Measurements from ENCODE around the gene RGL1.

Gene RGL1

DNA sequence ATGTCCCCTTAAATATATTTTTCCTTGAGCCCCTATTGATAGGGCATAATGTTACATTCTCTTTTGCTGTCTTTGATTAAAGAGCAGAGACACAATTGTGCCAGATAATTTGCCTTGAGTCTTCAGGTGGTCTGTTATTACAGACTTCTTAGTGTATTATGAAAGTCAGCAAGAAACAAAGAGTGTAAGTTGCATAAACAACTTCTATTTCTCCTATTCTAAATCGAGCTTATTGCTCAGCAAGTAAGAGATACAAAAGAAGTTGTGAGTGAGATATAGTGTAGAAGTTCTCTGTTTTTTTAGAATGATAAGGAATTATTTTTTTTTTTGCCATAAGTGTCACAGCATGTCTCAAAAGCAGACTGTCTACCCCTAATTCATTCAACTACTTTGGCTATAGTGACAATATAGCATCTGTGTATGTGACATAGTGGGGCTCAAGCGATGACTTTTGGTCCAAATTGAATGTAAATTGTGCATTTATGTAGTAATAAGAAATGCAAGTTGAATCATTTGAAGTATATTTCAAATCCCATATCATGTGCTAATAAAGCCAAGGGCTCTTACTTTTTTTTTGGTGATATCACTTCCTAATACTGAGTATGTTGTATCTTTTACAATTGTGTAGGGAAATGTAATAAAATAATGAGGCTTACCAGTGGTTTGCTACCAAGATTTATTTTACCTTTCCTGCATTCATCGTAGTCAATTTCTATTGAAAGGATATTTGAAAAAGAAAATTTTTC, 81.3 kb downstream of the RGL1 start:
- no peak for DNase-seq (ENCODE audit: low read depth in 2 of 2, low spot score in 1 of 2)

DNA sequence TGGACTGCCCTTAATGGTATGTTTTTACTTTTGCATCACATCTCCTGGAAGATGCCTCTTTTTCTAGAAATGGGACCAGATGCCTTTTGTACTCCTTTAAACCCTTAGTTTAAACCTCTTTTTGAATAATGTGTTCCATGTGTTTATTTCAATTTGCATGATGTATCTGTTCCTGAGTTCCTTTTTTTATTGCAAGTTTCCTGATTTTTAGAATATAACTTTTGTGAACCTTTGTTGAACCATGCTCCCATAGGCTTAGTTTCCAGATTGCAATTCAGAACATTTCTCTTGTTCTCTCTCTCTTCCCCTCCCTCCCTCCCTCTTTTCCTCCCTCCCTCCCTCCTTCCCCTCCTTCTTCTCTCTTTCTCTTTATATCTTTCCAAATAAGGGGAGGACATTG, 81.9 kb downstream of the RGL1 start:
- DNase-seq (ENCODE audit: low read depth in 2 of 2, low spot score in 1 of 2), result no peak

DNA sequence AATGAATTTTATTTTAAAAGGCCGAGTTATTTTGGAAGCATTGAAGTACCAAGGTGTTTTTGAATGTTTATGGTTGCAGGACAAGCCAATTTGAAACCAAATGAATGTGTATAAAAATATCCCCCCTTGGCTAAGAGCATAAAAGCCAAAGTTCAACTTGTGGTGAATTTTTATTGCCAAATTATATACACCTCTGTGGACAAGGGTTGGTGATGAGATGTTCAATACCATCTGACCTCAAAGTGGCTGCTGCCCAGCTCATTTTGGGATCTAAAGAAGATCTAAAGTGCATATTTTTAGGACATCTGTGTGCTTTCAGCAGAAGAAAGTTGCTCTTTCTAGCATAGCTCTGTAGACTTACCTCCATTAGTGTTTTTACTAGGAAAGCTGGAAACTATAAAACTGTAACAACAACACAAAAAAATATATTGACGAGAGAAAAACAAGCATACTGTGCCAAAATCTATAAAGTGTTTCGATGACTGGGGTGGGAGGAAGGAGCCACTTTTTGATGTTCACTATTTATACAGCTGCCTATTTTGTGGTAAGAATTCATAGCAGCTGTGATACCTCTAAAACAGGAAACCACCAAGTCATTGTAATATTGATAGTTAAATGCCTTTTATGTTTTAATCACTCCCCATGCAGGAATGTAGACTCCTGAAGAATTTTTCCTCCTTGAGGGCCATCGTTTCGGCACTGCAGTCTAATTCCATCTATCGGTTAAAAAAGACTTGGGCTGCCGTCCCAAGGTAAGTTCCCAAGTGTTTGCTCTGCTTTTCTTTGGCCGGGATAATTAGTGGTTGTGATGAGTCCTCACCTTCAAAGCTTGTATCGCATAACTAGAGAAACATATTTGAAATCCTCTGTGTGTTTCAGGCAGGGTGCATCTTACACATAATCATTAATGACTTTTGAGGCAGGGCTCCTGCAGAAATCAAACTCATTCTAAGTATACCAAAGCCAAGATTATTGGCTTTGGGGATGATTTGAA, 83.2 kb downstream of the RGL1 start:
- DNase-seq (ENCODE audit: low read depth in 2 of 2, low spot score in 1 of 2), result no peak

DNA sequence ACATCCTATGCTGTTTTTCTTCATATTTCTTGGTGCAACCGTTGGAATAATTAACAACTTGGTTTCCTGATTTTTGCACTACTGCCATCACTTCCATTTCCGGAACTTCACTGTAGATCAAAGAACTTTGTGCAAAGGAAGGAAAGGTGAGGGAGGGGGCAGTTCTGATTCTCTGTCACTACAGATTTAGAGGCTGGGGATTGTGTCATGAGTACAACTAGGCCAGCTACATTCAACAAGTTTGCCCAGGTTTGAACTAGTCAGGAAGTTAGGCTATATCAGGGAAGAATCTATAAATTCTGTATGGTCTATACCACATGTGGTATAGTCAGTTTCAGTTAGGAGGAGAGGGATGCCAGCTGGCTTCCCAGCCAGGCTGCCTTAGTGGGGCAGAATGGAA, 84.2 kb downstream of the RGL1 start:
- DNase-seq (ENCODE audit: low read depth in 2 of 2, low spot score in 1 of 2), result no peak

DNA sequence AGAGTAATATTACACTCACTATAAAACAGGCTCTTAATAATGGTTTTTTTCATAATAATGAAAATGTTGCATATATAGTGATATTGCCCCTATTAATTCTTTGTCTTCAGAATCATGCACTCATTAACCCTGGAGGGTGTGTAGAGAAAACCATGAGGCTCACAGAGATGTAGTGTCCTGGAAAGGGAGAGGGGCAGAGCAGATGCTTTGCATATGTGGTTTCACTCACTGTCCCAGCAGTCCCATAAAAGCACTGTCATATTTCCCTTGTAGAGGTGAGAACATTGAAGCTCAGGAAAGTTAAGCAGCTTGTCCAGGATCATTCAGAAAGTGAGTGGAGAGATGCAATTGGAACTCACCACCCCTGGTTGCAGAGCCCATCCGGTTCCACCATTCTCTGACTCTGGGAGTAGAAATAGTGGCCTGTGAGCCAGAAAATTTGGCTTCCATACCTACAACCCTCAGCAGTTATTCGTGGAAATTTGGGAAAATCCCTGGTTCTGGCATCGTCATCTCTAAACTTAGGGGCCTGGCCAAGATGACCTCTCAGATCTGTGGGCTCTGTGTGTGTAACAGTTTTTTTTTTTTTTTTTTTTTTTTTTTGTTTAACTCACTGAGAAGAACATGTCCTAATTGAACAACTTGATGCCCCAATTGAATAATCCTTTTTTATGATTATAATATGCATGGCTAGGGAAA, 86.4 kb downstream of the RGL1 start:
- no peak for DNase-seq (ENCODE audit: low read depth in 2 of 2, low spot score in 1 of 2)

GRCh38 chr1:183892351-183892793, 87.5 kb downstream of the RGL1 start:
- no peak for DNase-seq (ENCODE audit: low read depth in 2 of 2, low spot score in 1 of 2)

DNA sequence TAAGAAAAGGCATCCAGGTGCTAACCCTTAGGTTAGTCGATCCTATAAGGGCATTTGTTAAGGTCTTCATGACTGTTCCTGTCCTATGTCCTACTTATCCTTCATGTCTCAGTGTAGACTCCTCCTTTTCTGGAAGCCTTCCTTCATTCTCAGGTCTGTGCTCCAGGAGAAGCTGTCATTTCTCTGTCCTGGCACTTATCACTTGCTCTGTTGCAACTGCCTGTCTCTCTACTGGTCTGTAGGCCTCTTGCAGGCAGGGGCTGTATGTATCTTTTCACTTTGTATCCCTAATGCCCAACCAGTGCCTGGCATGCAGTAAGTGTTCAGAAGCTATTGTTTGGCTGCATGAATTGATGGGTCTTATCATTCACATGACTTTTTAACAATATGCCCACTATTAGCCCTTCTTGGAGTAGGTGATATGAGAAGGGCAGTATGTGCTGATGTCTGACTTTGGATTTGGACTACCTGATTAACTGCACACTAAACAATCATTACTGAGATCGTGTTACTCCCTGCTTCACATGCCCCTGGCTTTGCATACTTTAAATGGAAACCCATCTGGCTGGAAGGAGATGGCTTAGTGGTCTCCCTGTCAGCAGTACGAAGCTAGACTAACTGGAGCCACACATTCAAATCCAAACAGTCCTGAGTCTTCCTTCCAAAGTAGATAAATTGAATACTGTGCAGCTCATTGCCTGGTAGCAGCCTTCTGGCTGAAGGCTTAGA, 88.8 kb downstream of the RGL1 start:
- DNase-seq (ENCODE audit: low read depth in 2 of 2, low spot score in 1 of 2), result no peak

DNA sequence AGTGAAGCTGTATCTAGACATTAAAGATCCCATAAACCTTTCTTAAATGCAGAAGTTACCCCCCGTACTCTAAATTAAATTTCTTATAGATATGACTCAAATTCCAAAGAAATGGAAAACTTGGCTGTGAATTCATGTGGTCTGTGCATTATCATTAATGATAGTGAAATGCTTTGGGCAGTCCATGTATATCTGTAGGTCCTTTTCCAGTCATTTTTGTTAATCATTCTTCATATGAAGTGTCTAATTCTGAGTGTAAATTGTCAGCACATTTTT, 89.3 kb downstream of the RGL1 start:
- DNase-seq (ENCODE audit: low read depth in 2 of 2, low spot score in 1 of 2), result no peak

DNA sequence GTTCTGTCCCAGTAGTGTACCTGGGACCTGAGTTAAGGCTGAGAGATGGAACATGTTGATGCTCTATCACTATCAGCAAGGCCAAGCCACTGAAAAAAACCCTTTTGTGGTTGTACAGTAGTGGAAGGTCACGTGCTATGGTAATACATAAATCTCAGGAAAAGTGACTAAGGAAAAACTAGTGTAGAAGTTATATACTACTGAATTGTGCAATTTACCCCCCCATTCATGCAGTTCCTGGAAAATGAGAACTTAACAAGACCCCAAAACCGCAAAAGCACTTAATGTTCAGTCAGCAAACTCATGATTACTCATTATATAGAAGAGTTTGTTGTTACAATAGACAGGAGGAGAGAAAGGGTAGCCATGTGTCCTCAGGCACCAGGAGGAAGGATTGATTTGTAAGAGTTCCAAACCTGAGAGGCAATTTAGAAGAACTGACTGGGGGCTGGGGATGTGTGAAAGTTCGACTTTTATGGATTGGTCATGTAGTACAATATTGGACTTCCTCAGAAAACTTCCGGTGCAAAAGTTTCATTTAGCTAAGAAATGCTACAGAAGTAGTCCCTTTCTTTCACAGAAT, 91.6 kb downstream of the RGL1 start:
- no peak for DNase-seq (ENCODE audit: low read depth in 2 of 2, low spot score in 1 of 2)

DNA sequence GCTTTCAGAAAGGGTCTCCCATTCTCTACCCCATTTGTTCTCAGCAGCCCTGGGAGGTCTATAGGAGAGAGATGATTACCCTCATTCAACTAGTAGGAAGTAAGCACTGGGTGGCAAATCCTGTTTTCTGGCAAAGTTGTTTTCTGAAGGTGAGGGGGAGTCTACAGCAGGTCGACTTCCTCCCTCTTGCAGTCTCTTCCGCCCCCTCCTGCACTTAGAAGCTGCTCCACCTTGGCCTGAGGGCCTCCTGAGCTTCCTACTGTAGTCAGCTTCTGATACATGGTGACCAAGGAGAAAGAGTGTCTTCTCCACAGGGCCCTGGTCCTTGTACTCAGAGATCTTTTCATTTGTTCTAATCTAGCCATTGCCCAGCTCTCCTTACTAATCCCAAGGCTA, 93.1 kb downstream of the RGL1 start:
- DNase-seq (ENCODE audit: low read depth in 2 of 2, low spot score in 1 of 2), result no peak

GRCh38 chr1:183898610-183899009, 93.7 kb downstream of the RGL1 start:
- DNase-seq (ENCODE audit: low read depth in 2 of 2, low spot score in 1 of 2), result no peak

DNA sequence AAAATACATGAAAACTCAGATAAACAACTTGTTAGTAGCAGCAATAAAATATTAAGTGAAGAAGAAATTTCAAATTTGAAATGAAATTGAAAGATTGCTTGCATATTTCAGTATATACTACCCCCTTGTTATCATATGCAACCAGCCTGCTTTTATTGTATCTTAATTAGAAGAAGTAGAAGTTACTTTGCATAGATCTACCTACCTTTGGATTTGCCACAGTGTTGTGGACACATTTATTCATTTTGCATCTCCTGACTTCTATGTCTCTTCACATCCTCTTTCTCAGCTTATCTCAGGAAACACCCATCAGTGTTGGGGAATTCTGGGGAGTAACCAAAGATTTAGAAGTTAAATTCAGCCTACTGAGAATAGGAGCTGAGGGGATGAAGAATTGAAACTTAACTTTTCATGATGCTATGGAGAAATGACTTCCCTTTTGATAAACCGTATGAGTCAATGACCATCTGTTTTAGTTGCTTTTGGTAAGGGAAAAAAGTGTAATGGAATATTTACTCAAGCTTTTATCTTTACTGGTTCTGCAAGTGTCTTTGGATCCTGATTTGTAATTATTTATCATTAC, 96.9 kb downstream of the RGL1 start:
- no peak for DNase-seq (ENCODE audit: low read depth in 2 of 2, low spot score in 1 of 2)

DNA sequence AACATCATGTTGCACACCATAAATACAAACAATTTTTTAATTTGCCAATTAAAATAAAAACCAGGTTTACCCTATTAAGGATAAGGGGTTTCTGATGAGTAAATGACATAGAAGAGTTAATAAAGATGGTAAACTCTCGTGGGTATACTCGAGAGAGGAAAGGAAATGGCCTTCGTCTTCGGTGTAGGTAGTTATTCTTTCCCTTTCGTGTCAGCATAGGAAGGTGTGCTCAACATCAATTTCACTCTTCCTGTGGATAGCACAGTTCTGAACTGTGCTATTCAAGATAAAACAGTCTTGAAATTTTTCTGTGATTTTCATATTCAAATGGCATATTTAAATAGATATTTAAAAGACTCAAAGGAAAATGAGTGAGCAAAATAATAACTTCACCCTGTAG, 98.2 kb downstream of the RGL1 start:
- DNase-seq (ENCODE audit: low read depth in 2 of 2, low spot score in 1 of 2), result no peak

GRCh38 chr1:183905508-183906113, 100.7 kb downstream of the RGL1 start:
- DNase-seq (ENCODE audit: low read depth in 2 of 2, low spot score in 1 of 2), result no peak

- no peak for DNase-seq (ENCODE audit: low read depth in 2 of 2, low spot score in 1 of 2)
Observed at GRCh38 chr1:183907070-183907469, 102.2 kb downstream of the RGL1 start.

GRCh38 chr1:183908079-183908478, 103.2 kb downstream of the RGL1 start:
- no peak for DNase-seq (ENCODE audit: low read depth in 2 of 2, low spot score in 1 of 2)

DNA sequence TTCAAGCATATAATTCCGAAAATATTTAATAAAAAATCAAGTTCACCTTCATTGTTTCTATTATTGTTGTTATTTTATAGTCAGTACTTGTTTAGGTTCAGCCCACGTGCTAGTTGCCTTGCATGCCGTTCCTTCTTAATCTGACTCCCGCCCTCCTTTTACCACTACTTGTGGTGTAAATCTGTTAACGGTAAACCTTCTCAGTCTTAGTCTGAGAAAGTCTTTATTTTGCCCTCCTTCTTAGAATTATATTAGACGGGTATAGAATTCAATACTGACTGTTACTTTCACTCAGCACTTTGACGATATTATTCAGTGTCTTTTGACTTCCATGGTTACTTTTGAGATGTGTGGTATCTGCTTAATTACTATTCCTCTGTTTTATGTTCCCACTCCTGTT, 104.8 kb downstream of the RGL1 start:
- DNase-seq (ENCODE audit: low read depth in 2 of 2, low spot score in 1 of 2), result no peak

GRCh38 chr1:183910845-183911244, 105.9 kb downstream of the RGL1 start:
- no peak for DNase-seq (ENCODE audit: low read depth in 2 of 2, low spot score in 1 of 2)

GRCh38 chr1:183911285-183911684, 106.4 kb downstream of the RGL1 start:
- DNase-seq (ENCODE audit: low read depth in 2 of 2, low spot score in 1 of 2), result no peak

GRCh38 chr1:183912265-183912886, 107.5 kb downstream of the RGL1 start:
- DNase-seq (ENCODE audit: low read depth in 2 of 2, low spot score in 1 of 2), result no peak
